GM12872 (cell line): Measurements from ENCODE around the gene CIAO1.

ENCODE experiments used
- CTCF ChIP-seq: IDR thresholded peaks from 3 replicates; pipeline ENCODE4 v1.5.1; 2011; ENCODE audit warnings: low read depth, mild to moderate bottlenecking, low read length, moderate library complexity; ENCODE audit not compliant: insufficient read depth

The CIAO1 gene

GRCh38 chr2:96261328-96262003 lies 4.6 kb upstream of the CIAO1 start:
- TF ChIP-seq CTCF: no peak

GRCh38 chr2:96262306-96262705 lies 3.7 kb upstream of the CIAO1 start:
- TF ChIP-seq CTCF: no peak

GRCh38 chr2:96264086-96264485 lies 1.9 kb upstream of the CIAO1 start:
- TF ChIP-seq CTCF: no peak

- peak; percentile 63 for TF ChIP-seq CTCF
Observed at GRCh38 chr2:96264656-96265348, 1.2 kb upstream of the CIAO1 start.

GRCh38 chr2:96265349-96265839 lies 631 bp upstream of the CIAO1 start:
- TF ChIP-seq CTCF: no peak

GRCh38 chr2:96267159-96267971 lies 1.3 kb downstream of the CIAO1 start:
- peak; percentile 66 for TF ChIP-seq CTCF

GRCh38 chr2:96271995-96272394 lies 6.0 kb downstream of the CIAO1 start:
- TF ChIP-seq CTCF: no peak
